HUES48 (cell line): ENCODE data around the gene CHPF2.

Experiments
- H3K27ac ChIP-seq: one replicate; pipeline ENCODE4 v1.7.0; 2013; ENCODE audit warnings: low read depth, low read length, inconsistent platforms
- H3K27me3 ChIP-seq: 2 replicates; pipeline ENCODE4 v1.6.1; 2013; ENCODE audit warnings: mild to moderate bottlenecking, low read length; ENCODE audit not compliant: control insufficient read depth, insufficient read depth
- H3K36me3 ChIP-seq: 2 replicates; pipeline ENCODE4 v1.6.1; 2013; ENCODE audit warnings: low read length; ENCODE audit not compliant: control insufficient read depth, insufficient read depth
- H3K4me1 ChIP-seq: 2 replicates; pipeline ENCODE4 v1.6.1; 2013; ENCODE audit warnings: mild to moderate bottlenecking, low read length; ENCODE audit not compliant: control insufficient read depth, insufficient read depth
- H3K4me3 ChIP-seq: 2 replicates; pipeline ENCODE4 v1.5.1; 2013; ENCODE audit warnings: mild to moderate bottlenecking, low read depth, low read length
- H3K9ac ChIP-seq: 2 replicates; pipeline ENCODE4 v1.6.1; 2013; ENCODE audit warnings: mild to moderate bottlenecking, low read depth, low read length, moderate library complexity
- H3K9me3 ChIP-seq: 2 replicates; pipeline ENCODE4 v1.6.1; 2013; ENCODE audit warnings: low read length; ENCODE audit not compliant: control insufficient read depth, insufficient read depth

CHPF2 gene

GRCh38 chr7:151194188-151194587, 38.1 kb upstream of the CHPF2 start:
- H3K4me3 ChIP-seq: no peak overlapping the region
- H3K9me3 ChIP-seq: no peaks in the 10 kb centered on the region
- no peak overlapping the region for H3K9ac ChIP-seq
- H3K27ac ChIP-seq: no peak overlapping the region
- no peaks in the 10 kb centered on the region for H3K4me1 ChIP-seq
- no peaks in the 10 kb centered on the region; the same call in none of the 2 replicates for H3K27me3 ChIP-seq
- no peaks in the 10 kb centered on the region for H3K36me3 ChIP-seq

- no peak overlapping the region for H3K27ac ChIP-seq
- H3K27me3 ChIP-seq: no peaks in the 10 kb centered on the region; the same call in 1 of the 2 replicates
- no peaks in the 10 kb centered on the region for H3K9me3 ChIP-seq
- no peaks in the 10 kb centered on the region for H3K36me3 ChIP-seq
- H3K4me1 ChIP-seq: no peaks in the 10 kb centered on the region; the same call in 1 of the 2 replicates
- no peak overlapping the region for H3K4me3 ChIP-seq
- no peak overlapping the region for H3K9ac ChIP-seq
These were observed 36.5 kb upstream of the CHPF2 start for GRCh38 chr7:151195616-151196450.

- no peaks in the 10 kb centered on the region for H3K9me3 ChIP-seq
- no peaks in the 10 kb centered on the region for H3K36me3 ChIP-seq
- no peaks in the 10 kb centered on the region; the same call in 1 of the 2 replicates for H3K4me1 ChIP-seq
- no peaks in the 10 kb centered on the region; the same call in 1 of the 2 replicates for H3K27me3 ChIP-seq
- no peak overlapping the region for H3K4me3 ChIP-seq
- no peak overlapping the region for H3K27ac ChIP-seq
- H3K9ac ChIP-seq: no peak overlapping the region
These were observed 34.4 kb upstream of the CHPF2 start for GRCh38 chr7:151197932-151198331.

- Histone ChIP-seq H3K9me3 (no peaks in the 10 kb centered on the region), H3K9ac (no peak overlapping the region), H3K4me1 (no peaks in the 10 kb centered on the region; the same call in 1 of the 2 replicates), H3K4me3 (no peak overlapping the region), H3K27ac (no peak overlapping the region), H3K27me3 (no peaks in the 10 kb centered on the region; the same call in 1 of the 2 replicates), H3K36me3 (no peaks in the 10 kb centered on the region)
These were observed 33.1 kb upstream of the CHPF2 start for GRCh38 chr7:151198945-151199848.

- Histone ChIP-seq H3K4me1 (no peaks in the 10 kb centered on the region; the same call in 1 of the 2 replicates), H3K27ac (no peak overlapping the region), H3K36me3 (no peaks in the 10 kb centered on the region), H3K4me3 (no peak overlapping the region), H3K9ac (no peak overlapping the region), H3K9me3 (no peaks in the 10 kb centered on the region), H3K27me3 (no peaks in the 10 kb centered on the region)
These were observed 30.9 kb upstream of the CHPF2 start for GRCh38 chr7:151201344-151201743.

GRCh38 chr7:151201751-151202150, 30.5 kb upstream of the CHPF2 start:
- no peaks in the 10 kb centered on the region for H3K9me3 ChIP-seq
- no peak overlapping the region for H3K27ac ChIP-seq
- H3K9ac ChIP-seq: no peak overlapping the region
- no peaks in the 10 kb centered on the region for H3K27me3 ChIP-seq
- H3K4me3 ChIP-seq: no peak overlapping the region
- no peaks in the 10 kb centered on the region; the same call in 1 of the 2 replicates for H3K4me1 ChIP-seq
- no peaks in the 10 kb centered on the region for H3K36me3 ChIP-seq

- H3K9me3 ChIP-seq: no peaks in the 10 kb centered on the region
- H3K36me3 ChIP-seq: no peaks in the 10 kb centered on the region
- H3K4me1 ChIP-seq: no peaks in the 10 kb centered on the region; the same call in 1 of the 2 replicates
- H3K27me3 ChIP-seq: no peaks in the 10 kb centered on the region
- no peak overlapping the region for H3K9ac ChIP-seq
- H3K27ac ChIP-seq: no peak overlapping the region
- H3K4me3 ChIP-seq: no peak overlapping the region
These were observed 29.4 kb upstream of the CHPF2 start for GRCh38 chr7:151202836-151203235.

GRCh38 chr7:151204383-151205032, 27.8 kb upstream of the CHPF2 start:
- H3K9me3 ChIP-seq: no peaks in the 10 kb centered on the region
- H3K4me3 ChIP-seq: no peak overlapping the region
- H3K27me3 ChIP-seq: no peaks in the 10 kb centered on the region

GRCh38 chr7:151205730-151206129, 26.6 kb upstream of the CHPF2 start:
- H3K27me3 ChIP-seq: no peaks in the 10 kb centered on the region
- H3K4me3 ChIP-seq: no peak overlapping the region

More at GRCh38 chr7:151204383-151205032, 27.8 kb upstream of the CHPF2 start:
- Histone ChIP-seq H3K27ac (no peak overlapping the region), H3K9ac (no peak overlapping the region), H3K4me1 (no peaks in the 10 kb centered on the region; the same call in 1 of the 2 replicates), H3K36me3 (no peaks in the 10 kb centered on the region)

GRCh38 chr7:151206914-151207313, 25.4 kb upstream of the CHPF2 start:
- Histone ChIP-seq H3K36me3 (peaks cover 1% of the 10 kb centered on the region; the same call in 1 of the 2 replicates), H3K9me3 (no peaks in the 10 kb centered on the region), H3K4me1 (peaks cover 8% of the 10 kb centered on the region), H3K9ac (no peak overlapping the region), H3K4me3 (no peak overlapping the region), H3K27ac (no peak overlapping the region), H3K27me3 (no peaks in the 10 kb centered on the region)

More at GRCh38 chr7:151205730-151206129, 26.6 kb upstream of the CHPF2 start:
- Histone ChIP-seq H3K36me3 (no peaks in the 10 kb centered on the region), H3K9ac (no peak overlapping the region), H3K27ac (no peak overlapping the region), H3K4me1 (peaks cover 3% of the 10 kb centered on the region), H3K9me3 (no peaks in the 10 kb centered on the region)
